Measurements from ENCODE around the gene PRKCE. TPM values are rescaled to one million over a fixed set of nuclear protein-coding genes. Genes with fewer than 3 reads are reported as not detected.

PRKCE gene
- total and polyA plus RNA-seq, 2 of the 8 experiments (the other 6 are each of a cell fraction or from before 2014, with no cell fraction given), result 0.54 to 2.1 TPM

DNA sequence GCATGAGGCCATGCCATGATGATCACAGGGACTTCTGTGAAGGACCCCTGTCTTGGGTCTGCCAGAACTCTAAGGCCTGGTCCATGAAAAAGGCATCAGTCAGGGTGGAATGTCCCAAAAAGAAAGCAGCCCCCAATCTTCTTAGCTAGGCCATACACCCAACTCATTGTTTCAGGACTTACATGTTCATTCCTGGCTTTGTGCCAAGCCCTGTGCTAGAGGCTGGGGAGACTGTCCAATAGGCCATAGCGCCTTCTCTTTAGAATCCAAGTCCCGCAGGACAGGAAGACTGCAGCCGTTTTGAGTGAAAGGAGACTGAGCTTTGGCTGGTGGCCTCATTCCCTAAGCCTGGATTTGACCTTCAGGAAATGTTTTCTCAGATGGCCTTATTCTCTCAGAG lies 247.3 kb downstream of the PRKCE start:
- no peak overlapping the region for H3K14ac ChIP-seq (ENCODE audit: insufficient read length)
- CTCF ChIA-PET (ENCODE audit: partially characterized antibody), result interaction anchor here (1.5 kb wide), 1 partner anchor 9 kb away, joined by 4 read pairs; no protein-coding TSS in a partner anchor

More for the DNA sequence above, 247.3 kb downstream of the PRKCE start:
- no peak overlapping the region for H3K4me2 ChIP-seq (ENCODE audit: insufficient read depth in 1 of 2, low read depth in 2 of 2, low read length in 2 of 2)
- no peaks in the 10 kb centered on the region for H3K36me3 ChIP-seq (ENCODE audit: control insufficient read depth in 2 of 4, insufficient read depth in 4 of 4, low read length in 3 of 4)
- 97% methylated on average over 3 of the region's 3 CpGs; no CpG with 5 or more reads in 1 of the 2 experiments for WGBS, 2 experiments (ENCODE audit: extremely low coverage in 1 of 2, insufficient coverage in 1 of 2, insufficient read length in 1 of 2, insufficient replicate concordance in 2 of 2, low coverage in 1 of 2, low lambda C conversion rate in 2 of 2, missing lambda C conversion rate in 1 of 2)
- no peak overlapping the region for H3K23ac ChIP-seq (ENCODE audit: insufficient read length)
- H3K79me1 ChIP-seq (ENCODE audit: low read depth, low read length), result no peaks in the 10 kb centered on the region
- H2BK15ac ChIP-seq (ENCODE audit: low read length), result no peak overlapping the region
- no peak overlapping the region for H3K18ac ChIP-seq (ENCODE audit: extremely low read depth, low read length)
- no peak overlapping the region for H3K4me3 ChIP-seq (ENCODE audit: extremely low read depth in 1 of 4, insufficient read depth in 2 of 4, low read depth in 3 of 4, low read length in 4 of 4)
- no peaks in the 10 kb centered on the region for H3K27me3 ChIP-seq (replicated peaks in 1 of 4; ENCODE audit: control insufficient read depth in 3 of 4, extremely low read depth in 1 of 4, insufficient read depth in 3 of 4, low read length in 3 of 4)
- H2BK5ac ChIP-seq (ENCODE audit: low read depth, low read length), result no peak overlapping the region
- H4K91ac ChIP-seq (replicated peaks; ENCODE audit: insufficient read length, low read length), result no peak overlapping the region
- H3K4me1 ChIP-seq (replicated peaks in 1 of 4; ENCODE audit: control insufficient read depth in 3 of 4, insufficient read depth in 4 of 4, low read length in 3 of 4), result no peaks in the 10 kb centered on the region
- H3K9me3 ChIP-seq (ENCODE audit: insufficient read depth in 2 of 2, low read depth in 1 of 2, low read length in 1 of 2), result no peaks in the 10 kb centered on the region
- no peak overlapping the region for H2BK20ac ChIP-seq (ENCODE audit: low read length)
- no peak overlapping the region for H2AFZ ChIP-seq (ENCODE audit: low read length)
- no peaks in the 10 kb centered on the region for H3K23me2 ChIP-seq (ENCODE audit: low read depth, low read length)
- TF ChIP-seq KDM1A (IDR thresholded peaks at IDR 0.05; ENCODE audit: borderline replicate concordance, low read length) (no peak), TEAD4 (IDR thresholded peaks at IDR 0.05; ENCODE audit: low read depth, low read length) (no peak)
- H3K4ac ChIP-seq (replicated peaks; ENCODE audit: insufficient read length, low read depth, low read length), result no peak overlapping the region
- H4K5ac ChIP-seq (ENCODE audit: insufficient read length, low read depth, low read length), result no peak overlapping the region
- no peak overlapping the region for H2BK12ac ChIP-seq (ENCODE audit: low read depth, low read length)
- no peak overlapping the region for H4K8ac ChIP-seq (ENCODE audit: extremely low read depth, insufficient read depth, low read length)
- H3K79me2 ChIP-seq (ENCODE audit: control insufficient read depth in 1 of 2, insufficient read depth in 2 of 2, low read length in 2 of 2), result no peaks in the 10 kb centered on the region
- no peak overlapping the region for H3K56ac ChIP-seq (replicated peaks; ENCODE audit: insufficient read length, low read depth, low read length)
- no peak overlapping the region for H3K27ac ChIP-seq (ENCODE audit: low read depth, low read length)
- no peak overlapping the region for H2BK120ac ChIP-seq (replicated peaks; ENCODE audit: low read depth, low read length)
- no peak for FAIRE-seq
- no peak overlapping the region for H2AK5ac ChIP-seq (ENCODE audit: low read depth, low read length)
- H4K20me1 ChIP-seq (replicated peaks in 1 of 2; ENCODE audit: control insufficient read depth in 1 of 2, insufficient read depth in 2 of 2, low read length in 2 of 2), result no peaks in the 10 kb centered on the region
- no peak for DNase-seq (ENCODE audit: low read depth in 1 of 2, low spot score in 2 of 2)
- H3K9ac ChIP-seq (replicated peaks in 1 of 4; ENCODE audit: extremely low read depth in 1 of 4, low read depth in 3 of 4, low read length in 3 of 4), result no peak overlapping the region
- POLR2A ChIA-PET (ENCODE audit: partially characterized antibody), result no interaction called here
